GM12891 (cell line): ENCODE data around the gene AGFG2.

Experiments
- POLR2A ChIP-seq: IDR thresholded peaks from 2 replicates; pipeline ENCODE4 v1.6.1; 2011; ENCODE audit warnings: low read depth, low read length, control low read depth
- POLR2AphosphoS5 ChIP-seq: IDR thresholded peaks from 2 replicates; pipeline ENCODE4 v1.6.1; 2011; ENCODE audit warnings: low read depth, low read length, control low read depth
- POU2F2 ChIP-seq: IDR thresholded peaks from 2 replicates; pipeline ENCODE4 v1.6.1; 2011; ENCODE audit warnings: low read depth, mild to moderate bottlenecking, control low read depth, low read length, moderate library complexity

DNA sequence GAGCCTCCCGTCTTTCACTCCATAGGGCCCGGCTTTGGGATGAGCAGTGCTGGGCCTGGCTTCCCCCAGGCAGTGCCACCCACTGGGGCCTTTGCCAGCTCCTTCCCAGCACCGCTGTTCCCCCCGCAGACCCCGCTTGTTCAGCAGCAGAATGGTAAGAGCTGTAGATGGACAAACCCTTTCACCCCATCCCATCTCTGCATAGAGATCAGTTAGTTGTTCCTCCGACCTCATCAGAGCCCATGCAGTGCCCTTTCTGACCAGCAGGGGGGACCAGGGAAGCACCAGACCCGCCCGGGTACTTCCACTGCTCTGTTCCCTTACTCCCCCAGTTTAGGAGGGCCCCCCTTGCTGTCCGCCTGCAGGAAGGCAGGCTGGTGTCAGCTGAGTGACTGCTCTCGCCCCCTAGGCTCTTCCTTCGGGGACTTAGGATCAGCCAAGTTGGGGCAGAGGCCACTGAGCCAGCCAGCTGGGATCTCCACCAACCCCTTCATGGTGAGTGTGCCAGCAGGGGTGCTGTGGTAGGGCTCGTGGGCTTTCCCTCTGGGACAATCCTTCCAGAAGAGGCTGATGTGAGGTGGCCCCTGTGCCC, 24.9 kb downstream of the AGFG2 start:
- TF ChIP-seq POLR2A: no peak
- no peak for TF ChIP-seq POU2F2
- no peak for TF ChIP-seq POLR2AphosphoS5
